WERI-Rb-1 (cell line): Measurements from ENCODE around the gene IFRD1.

ENCODE experiments used
- DNase-seq: peaks from one replicate; pipeline ENCODE4 v3.0.0-alpha.2; 2020
- H3K27ac ChIP-seq: fragments of 250-450 bp; sonication (Bioruptor Pico); 2 replicates; pipeline ENCODE4 v1.5.1; 2020; ENCODE audit warnings: mild to moderate bottlenecking, moderate library complexity
- H3K27me3 ChIP-seq: fragments of 250-450 bp; sonication (Bioruptor Pico); 2 replicates; pipeline ENCODE4 v1.5.1; 2021; ENCODE audit warnings: mild to moderate bottlenecking, low read depth, moderate library complexity; ENCODE audit not compliant: insufficient read depth, severe bottlenecking
- H3K36me3 ChIP-seq: fragments of 250-450 bp; sonication (Bioruptor Pico); 2 replicates; pipeline ENCODE4 v1.5.1; 2020; ENCODE audit warnings: mild to moderate bottlenecking, moderate library complexity
- H3K4me3 ChIP-seq: 2 replicates; pipeline ENCODE4 v1.5.1; 2011; ENCODE audit warnings: low read depth, mild to moderate bottlenecking, control low read depth, low read length
- H3K9me3 ChIP-seq: fragments of 250-450 bp; sonication (Bioruptor Pico); 2 replicates; pipeline ENCODE4 v1.5.1; 2021; ENCODE audit warnings: mild to moderate bottlenecking, moderate library complexity; ENCODE audit not compliant: severe bottlenecking
- TF ChIP-seq, protein P1 (sequence below): IDR thresholded peaks from 2 replicates; pipeline ENCODE4 v1.5.1; 2011; ENCODE audit warnings: low read depth, mild to moderate bottlenecking, control low read depth, inconsistent platforms, low read length

Gene IFRD1

DNA sequence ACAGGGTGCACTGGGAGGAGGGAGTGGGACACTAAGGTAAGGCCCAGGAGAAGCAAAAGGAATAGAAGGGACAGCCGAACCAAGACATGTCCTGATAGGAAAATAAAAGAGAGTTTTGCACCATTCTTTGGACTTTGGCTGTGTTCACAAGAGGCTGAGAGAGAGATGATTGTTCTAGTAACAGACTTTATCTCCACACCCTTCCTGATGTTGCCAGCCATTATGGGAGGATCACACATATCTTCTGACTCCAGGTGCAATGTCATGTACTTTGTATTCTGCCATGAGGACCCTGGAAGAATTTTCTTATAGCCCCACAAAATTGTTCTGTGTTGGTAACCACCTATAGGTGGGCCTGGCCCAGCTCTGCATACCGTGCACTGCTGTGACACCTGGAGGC lies 41.9 kb downstream of the IFRD1 start:
- no peak for DNase-seq

DNA sequence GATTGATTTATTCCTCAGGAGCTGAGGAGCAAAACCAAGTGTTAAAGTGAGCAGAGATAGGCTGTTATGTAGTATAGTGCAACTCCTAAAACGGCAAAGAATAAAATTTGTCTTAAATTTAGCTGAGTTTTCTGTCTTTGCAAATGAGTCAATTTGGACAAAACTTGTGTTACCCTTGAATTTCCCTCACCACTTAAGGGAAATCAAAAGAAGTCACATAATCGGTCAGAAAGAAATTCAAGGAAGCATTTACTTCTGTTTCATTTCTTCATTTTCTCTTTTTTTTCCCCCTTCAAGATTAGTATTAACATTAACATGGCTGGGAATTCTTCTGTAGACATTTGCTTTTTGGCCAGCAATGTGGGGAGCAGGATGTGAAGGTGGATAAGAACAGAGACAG lies 44.4 kb downstream of the IFRD1 start:
- Histone ChIP-seq H3K27me3 (no peaks in the 10 kb centered on the region), H3K9me3 (no peaks in the 10 kb centered on the region), H3K4me3 (no peak overlapping the region), H3K36me3 (no peaks in the 10 kb centered on the region), H3K27ac (no peak overlapping the region)
- no peak for DNase-seq
- TF ChIP-seq, protein P1, sequence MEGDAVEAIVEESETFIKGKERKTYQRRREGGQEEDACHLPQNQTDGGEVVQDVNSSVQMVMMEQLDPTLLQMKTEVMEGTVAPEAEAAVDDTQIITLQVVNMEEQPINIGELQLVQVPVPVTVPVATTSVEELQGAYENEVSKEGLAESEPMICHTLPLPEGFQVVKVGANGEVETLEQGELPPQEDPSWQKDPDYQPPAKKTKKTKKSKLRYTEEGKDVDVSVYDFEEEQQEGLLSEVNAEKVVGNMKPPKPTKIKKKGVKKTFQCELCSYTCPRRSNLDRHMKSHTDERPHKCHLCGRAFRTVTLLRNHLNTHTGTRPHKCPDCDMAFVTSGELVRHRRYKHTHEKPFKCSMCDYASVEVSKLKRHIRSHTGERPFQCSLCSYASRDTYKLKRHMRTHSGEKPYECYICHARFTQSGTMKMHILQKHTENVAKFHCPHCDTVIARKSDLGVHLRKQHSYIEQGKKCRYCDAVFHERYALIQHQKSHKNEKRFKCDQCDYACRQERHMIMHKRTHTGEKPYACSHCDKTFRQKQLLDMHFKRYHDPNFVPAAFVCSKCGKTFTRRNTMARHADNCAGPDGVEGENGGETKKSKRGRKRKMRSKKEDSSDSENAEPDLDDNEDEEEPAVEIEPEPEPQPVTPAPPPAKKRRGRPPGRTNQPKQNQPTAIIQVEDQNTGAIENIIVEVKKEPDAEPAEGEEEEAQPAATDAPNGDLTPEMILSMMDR, result no peak

More for the DNA sequence above, 41.9 kb downstream of the IFRD1 start:
- TF ChIP-seq, protein P1, result no peak
- Histone ChIP-seq H3K36me3 (no peaks in the 10 kb centered on the region), H3K9me3 (no peaks in the 10 kb centered on the region), H3K4me3 (no peak overlapping the region), H3K27me3 (no peaks in the 10 kb centered on the region), H3K27ac (no peak overlapping the region)

DNA sequence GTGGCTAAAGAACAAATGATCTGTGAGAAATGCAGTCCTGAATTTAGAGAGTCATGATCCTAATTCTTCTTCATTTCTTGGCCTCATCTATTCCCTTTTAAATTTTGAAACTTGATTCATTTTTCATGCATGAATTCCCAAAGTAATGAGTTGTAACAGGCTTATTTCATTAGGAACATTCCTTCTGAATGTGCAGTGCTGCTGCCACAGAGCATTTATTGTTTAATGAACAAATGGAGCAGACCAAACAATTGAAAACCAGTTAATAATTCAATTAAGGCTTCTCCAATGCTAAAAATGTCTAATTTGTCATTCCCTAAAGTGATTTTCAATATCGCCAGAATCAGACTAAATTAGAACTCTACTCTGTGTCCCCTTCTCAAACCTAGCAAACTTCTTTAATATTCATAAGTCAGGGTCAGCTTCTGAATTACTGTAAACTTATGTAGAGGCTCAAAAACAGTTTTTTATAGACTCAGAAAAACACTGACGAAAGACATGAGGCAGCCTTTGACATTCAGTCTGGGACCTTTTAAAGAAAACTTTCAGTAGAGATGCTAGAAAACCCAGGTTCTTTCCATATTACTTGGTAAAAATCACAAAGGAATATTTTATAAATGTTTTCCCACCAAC lies 45.0 kb downstream of the IFRD1 start:
- Histone ChIP-seq H3K4me3 (no peak overlapping the region), H3K27ac (no peak overlapping the region), H3K36me3 (no peaks in the 10 kb centered on the region), H3K27me3 (no peaks in the 10 kb centered on the region), H3K9me3 (no peaks in the 10 kb centered on the region)
- DNase-seq, result no peak
- TF ChIP-seq, protein P1, result no peak

DNA sequence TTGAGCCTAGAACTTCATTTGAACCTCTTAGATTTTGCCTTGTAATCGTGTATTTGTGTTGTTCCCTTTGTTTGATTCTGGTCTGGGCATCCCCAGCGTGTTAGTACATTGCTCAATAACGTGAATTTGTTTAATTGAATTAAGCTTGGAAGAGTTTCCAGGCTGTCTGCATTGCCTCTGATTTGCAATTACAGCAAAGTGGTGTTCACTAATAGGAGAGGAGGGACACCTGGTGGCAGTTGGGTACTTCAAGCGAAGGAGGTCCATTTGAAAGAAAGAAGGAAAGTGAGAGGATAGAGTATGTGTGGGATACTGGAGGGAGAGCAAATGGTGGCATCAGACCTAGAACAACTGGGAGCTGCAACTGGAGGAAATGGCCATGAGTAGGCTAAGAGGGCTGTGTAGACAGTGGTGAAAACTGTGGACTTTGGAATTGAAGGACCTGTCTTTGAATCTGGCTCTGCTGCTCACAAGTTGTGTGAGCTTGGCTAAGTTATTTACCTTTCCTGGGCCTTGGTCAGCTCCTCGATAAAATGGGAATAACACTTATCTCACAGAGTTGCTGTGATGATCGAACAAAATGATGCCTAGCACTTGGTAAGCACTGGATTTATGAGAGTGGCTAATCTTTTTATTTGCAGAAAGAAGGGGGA lies 45.7 kb downstream of the IFRD1 start:
- Histone ChIP-seq H3K27me3 (no peaks in the 10 kb centered on the region), H3K36me3 (no peaks in the 10 kb centered on the region)

DNA sequence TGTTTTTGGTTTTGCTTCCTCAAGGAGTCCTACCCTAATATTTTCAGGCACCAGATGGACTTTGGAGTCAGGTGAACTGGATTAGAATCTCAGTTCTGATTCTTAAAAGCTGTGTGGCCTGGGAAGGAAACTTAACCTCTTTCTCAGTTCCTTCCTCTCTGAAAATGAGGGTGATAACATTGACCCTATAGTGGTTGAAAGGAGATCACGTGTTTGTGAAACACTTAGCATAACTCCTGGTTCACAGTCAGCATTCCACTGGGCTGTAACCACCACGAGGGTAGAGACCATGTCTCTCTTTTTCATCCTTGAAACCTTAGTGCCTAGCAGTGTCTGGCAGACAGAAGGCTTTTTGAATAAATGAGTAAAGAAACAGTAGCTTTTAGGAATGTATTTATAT lies 47.2 kb downstream of the IFRD1 start:
- Histone ChIP-seq H3K27ac (no peak overlapping the region), H3K4me3 (no peak overlapping the region), H3K36me3 (no peaks in the 10 kb centered on the region), H3K9me3 (no peaks in the 10 kb centered on the region), H3K27me3 (no peaks in the 10 kb centered on the region)
- TF ChIP-seq, protein P1, result no peak
- DNase-seq, result no peak

More for the DNA sequence above, 45.7 kb downstream of the IFRD1 start:
- Histone ChIP-seq H3K4me3 (no peak overlapping the region), H3K27ac (no peak overlapping the region), H3K9me3 (no peaks in the 10 kb centered on the region)
- peak; percentile 62 for DNase-seq
- TF ChIP-seq, protein P1, result peak; percentile 62

DNA sequence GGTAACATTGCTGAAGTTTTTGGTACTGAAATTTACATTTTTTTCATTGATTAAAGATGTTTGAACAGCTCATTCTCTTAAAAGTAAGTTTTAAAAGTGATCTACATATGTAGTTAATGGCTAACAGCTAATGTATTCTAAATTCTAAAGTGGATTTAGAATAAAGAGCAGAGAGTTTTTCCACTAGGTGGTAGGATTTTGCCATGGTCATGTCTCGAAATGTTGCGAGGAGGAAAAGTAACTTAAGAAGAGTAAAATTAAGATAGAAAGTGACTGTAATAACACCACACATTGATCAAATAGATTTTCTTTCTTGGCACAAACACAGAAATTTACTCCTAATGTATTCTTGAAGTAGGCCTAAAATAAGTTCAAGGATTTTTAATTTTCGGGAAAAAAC lies 50.4 kb downstream of the IFRD1 start:
- no peaks in the 10 kb centered on the region for H3K27me3 ChIP-seq
- H3K9me3 ChIP-seq, result no peaks in the 10 kb centered on the region
- no peak overlapping the region for H3K27ac ChIP-seq
- TF ChIP-seq, protein P1, result no peak
- H3K36me3 ChIP-seq, result no peaks in the 10 kb centered on the region
- DNase-seq, result no peak
- no peak overlapping the region for H3K4me3 ChIP-seq
